Subcutaneous adipose tissue (tissue), 4 donors: ENCODE data around the gene NCBP3. TPM values are rescaled to one million over a fixed set of nuclear protein-coding genes. Genes with fewer than 3 reads are reported as not detected.

Experiments used
- CTCF ChIP-seq: fragments of 450-650 bp; IDR thresholded peaks from one replicate; pipeline ENCODE4 v1.5.1; 2016; ENCODE audit warnings: low read depth, mild to moderate bottlenecking, control low read depth, antibody characterized with exemption, moderate library complexity
- total RNA-seq, 4 donors: library from RNA; depleted of rRNA; stranded (reverse); fragments of >200 nt; gene quantifications; one replicate each; pipeline ENCODE4 v1.1.0, GENCODE V29; 2016

Gene NCBP3
- 10 to 100 TPM; 21.6 to 26.4 (median 23.6) TPM for total RNA-seq

- TF ChIP-seq CTCF = no peak
These were observed at the start of gene NCBP3 for GRCh38 chr17:3845621-3846436. Gene NCBP3 (minus strand): TSS chr17:3846246. CDS start chr17:3846223, 23 bp downstream.

DNA sequence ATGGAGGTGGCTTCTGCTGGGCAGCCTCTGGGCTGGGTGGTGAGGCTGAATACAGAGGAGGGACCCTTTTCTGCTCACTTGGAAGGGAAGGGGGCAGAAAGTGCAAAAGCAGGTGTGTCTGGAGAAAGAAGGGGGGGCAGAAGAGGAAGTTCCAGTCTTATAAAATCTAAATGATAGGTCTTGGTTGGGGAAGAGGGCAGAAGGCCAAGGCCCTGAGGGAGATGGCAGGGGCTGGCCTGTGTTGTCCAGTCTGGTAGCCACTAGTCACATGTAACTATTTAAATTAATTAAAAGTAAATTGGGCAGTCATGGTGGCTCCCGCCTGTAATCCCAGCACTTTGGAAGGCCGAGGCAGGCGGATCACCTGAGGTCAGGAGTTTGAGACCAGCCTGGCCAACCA, 49.3 kb upstream of the NCBP3 start:
- no peak for TF ChIP-seq CTCF

GRCh38 chr17:3894911-3895343, 48.9 kb upstream of the NCBP3 start:
- TF ChIP-seq CTCF = no peak

DNA sequence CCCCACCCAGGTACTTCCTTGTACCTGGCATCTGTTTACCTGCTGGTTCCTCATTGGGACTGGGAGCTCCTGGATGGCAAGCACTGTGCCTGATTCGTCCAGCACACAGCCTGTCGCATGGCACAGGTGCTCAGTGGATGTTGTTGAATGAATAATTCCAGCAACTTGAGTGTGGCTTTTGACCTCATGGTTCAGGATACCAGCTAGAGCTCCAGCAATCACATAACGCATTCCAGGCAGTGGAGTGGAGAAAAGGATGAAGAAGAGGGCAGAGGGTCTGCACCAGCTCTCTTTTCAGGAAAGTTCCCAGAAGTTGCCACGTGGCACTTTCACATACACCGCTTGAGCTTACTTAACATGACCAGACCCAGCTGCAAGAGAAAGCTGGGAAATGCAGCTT, 48.1 kb upstream of the NCBP3 start:
- TF ChIP-seq CTCF = no peak

GRCh38 chr17:3893720-3894116, 47.7 kb upstream of the NCBP3 start:
- TF ChIP-seq CTCF = no peak

- TF ChIP-seq CTCF = no peak
These were observed 47.1 kb upstream of the NCBP3 start, which contains the start of gene CAMKK1 for GRCh38 chr17:3893003-3893719. Gene CAMKK1 (minus strand): TSS chr17:3893053. CDS start chr17:3885687, 7,366 bp downstream.
